Small intestine (tissue), 7 donors: ENCODE results near the gene PPIF. TPM values are rescaled to one million over a fixed set of nuclear protein-coding genes. Genes with fewer than 3 reads are reported as not detected.

Source experiments
- DNase-seq, 2 donors: peaks; one replicate each; pipeline versions ENCODE4 v3.0.0 to v3.0.0-alpha.2; 2013
- FAIRE-seq: peaks from 2 replicates; lab custom pipeline; 2012; peaks lifted over from hg19 to GRCh38; lab: Jason Lieb, UNC
- H3K27ac ChIP-seq, 3 donors: one replicate each; pipeline ENCODE4 v1.5.1; 2013; ENCODE audit warnings: low read length in 2 of 3, mild to moderate bottlenecking in 2 of 3, control low read depth in 1 of 3, inconsistent platforms in 1 of 3, low read depth in 1 of 3, moderate library complexity in 1 of 3
- H3K27me3 ChIP-seq, 3 donors: one replicate each; pipeline ENCODE4 v1.6.1; 2013; ENCODE audit warnings: low read length in 3 of 3, inconsistent platforms in 1 of 3; ENCODE audit not compliant: control insufficient read depth in 3 of 3, insufficient read depth in 3 of 3
- H3K36me3 ChIP-seq, 3 donors: one replicate each; pipeline ENCODE4 v1.6.1; 2013; ENCODE audit warnings: low read length in 3 of 3, inconsistent platforms in 1 of 3, low read depth in 1 of 3, mild to moderate bottlenecking in 1 of 3, moderate library complexity in 1 of 3; ENCODE audit not compliant: control insufficient read depth in 3 of 3, insufficient read depth in 2 of 3
- H3K4me1 ChIP-seq, 3 donors: one replicate each; pipeline ENCODE4 v1.6.1; 2013; ENCODE audit warnings: low read length in 2 of 3, inconsistent platforms in 1 of 3, low read depth in 1 of 3, mild to moderate bottlenecking in 1 of 3, moderate library complexity in 1 of 3; ENCODE audit not compliant: control insufficient read depth in 3 of 3, insufficient read depth in 2 of 3
- H3K4me3 ChIP-seq, 3 donors: one replicate each; pipeline ENCODE4 v1.5.1; 2013; ENCODE audit warnings: low read length in 3 of 3, control low read depth in 1 of 3, inconsistent platforms in 1 of 3, low read depth in 1 of 3, mild to moderate bottlenecking in 1 of 3, moderate library complexity in 1 of 3
- H3K9me3 ChIP-seq, 2 donors: one replicate each; pipeline ENCODE4 v1.6.1; 2013; ENCODE audit warnings: low read depth in 1 of 2, low read length in 1 of 2; ENCODE audit not compliant: control insufficient read depth in 2 of 2, insufficient read depth in 1 of 2
- WGBS, 3 donors: extraction: QIAGEN DNeasy Blood & Tissue Kit; methylation state at CpG; one replicate each; pipeline ENCODE4 v1.1.7; 2013; 5-methylcytosine and 5-hydroxymethylcytosine counted together
- polyA plus RNA-seq, 4 donors: library from polyadenylated mRNA; stranded (reverse) in 3 of 4; unstranded in 1 of 4; fragments of 200-250 nt in 3 of 4; fragments of 120-200 nt in 1 of 4; gene quantifications; one replicate each; pipeline versions ENCODE4 v1.2.1 to v1.2.3, GENCODE V29; 2013
- donor health status: healthy with polysubstance abuse.
- donor health status: control.
- donor health status: control.
- donor health status: Bipolar disorder and iron deficiency.
- donor health status: healthy.

Gene PPIF
- polyA plus RNA-seq, 4 donors = 35.3 to 75.5 (median 57.1) TPM

DNA sequence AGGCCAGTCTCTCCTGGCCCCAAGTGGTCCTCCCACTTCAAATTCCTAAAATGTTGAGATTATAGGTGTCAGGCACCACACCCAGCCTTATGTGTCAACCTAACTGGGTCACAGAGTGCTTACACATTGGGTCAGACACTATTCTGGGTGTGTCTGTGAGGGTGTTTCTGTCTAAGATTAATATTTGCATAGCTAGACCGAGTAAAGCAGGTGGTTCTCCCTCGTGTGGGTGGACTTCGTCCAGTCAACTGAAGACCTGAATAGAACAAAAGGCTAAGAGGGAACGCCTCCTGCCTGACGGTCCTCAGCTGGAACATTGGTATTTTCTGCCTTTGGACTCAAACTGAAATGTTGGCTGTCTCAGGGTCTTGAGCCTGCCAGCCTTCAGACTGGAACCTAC is 11.5 kb downstream of the PPIF start:
- peak; percentile 89 to 92 for DNase-seq
- Histone ChIP-seq H3K27me3 (no peaks in the 10 kb centered on the region), H3K9me3 (peaks cover 0 to 7% of the 10 kb centered on the region in 2 donors), H3K27ac (peak overlapping the region in 2 of 3 donors; percentile 61 to 74), H3K4me1 (peaks cover 0 to 13% (median 0%) of the 10 kb centered on the region in 3 donors), H3K36me3 (peaks cover 4 to 34% (median 4%) of the 10 kb centered on the region in 3 donors), H3K4me3 (no peak overlapping the region)
- 14 to 48% (median 22%) methylated on average over 5 of the region's 5 CpGs for WGBS, 3 donors
- FAIRE-seq = no peak

DNA sequence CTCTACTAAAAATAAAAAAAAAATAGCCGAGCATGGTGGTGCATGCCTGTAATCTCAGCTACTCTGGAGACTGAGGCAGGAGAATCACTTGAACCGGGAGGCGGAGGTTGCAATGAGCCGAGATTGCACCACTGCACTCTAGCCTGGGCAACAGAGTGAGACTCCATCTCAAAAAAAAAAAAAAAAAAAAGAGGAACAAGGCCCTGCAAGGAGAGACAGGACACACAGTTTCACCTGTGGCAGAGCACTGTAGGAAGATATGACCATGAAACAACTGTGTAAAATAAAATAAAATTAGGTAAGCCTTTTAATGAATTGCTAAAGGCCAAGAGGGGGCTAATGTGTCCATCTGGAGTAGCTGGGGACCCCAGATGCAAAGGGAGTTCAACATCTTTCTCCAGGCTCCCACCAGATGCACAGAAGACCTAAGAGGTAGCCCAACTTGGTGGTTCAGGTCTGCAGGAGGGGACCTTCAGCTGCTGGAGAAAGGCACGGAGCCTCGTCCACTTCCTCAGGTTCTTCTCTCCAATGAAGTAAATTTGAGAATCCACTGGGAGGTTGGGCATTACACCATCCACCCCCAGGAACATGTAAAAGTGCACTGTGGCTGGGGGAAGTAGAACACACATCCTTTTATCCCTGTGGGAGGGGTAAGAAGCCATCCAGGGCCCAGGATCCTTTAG is 12.7 kb downstream of the PPIF start:
- Histone ChIP-seq H3K9me3 (peaks cover 0 to 4% of the 10 kb centered on the region in 2 donors), H3K27me3 (no peaks in the 10 kb centered on the region), H3K36me3 (peaks cover 0 to 23% (median 3%) of the 10 kb centered on the region in 3 donors), H3K4me3 (no peak overlapping the region), H3K4me1 (peaks cover 0 to 13% (median 0%) of the 10 kb centered on the region in 3 donors), H3K27ac (no peak overlapping the region)
- FAIRE-seq (no peak), DNase-seq (no peak)
- 88 to 94% (median 94%) methylated on average over 6 of the region's 6 CpGs for WGBS, 3 donors

DNA sequence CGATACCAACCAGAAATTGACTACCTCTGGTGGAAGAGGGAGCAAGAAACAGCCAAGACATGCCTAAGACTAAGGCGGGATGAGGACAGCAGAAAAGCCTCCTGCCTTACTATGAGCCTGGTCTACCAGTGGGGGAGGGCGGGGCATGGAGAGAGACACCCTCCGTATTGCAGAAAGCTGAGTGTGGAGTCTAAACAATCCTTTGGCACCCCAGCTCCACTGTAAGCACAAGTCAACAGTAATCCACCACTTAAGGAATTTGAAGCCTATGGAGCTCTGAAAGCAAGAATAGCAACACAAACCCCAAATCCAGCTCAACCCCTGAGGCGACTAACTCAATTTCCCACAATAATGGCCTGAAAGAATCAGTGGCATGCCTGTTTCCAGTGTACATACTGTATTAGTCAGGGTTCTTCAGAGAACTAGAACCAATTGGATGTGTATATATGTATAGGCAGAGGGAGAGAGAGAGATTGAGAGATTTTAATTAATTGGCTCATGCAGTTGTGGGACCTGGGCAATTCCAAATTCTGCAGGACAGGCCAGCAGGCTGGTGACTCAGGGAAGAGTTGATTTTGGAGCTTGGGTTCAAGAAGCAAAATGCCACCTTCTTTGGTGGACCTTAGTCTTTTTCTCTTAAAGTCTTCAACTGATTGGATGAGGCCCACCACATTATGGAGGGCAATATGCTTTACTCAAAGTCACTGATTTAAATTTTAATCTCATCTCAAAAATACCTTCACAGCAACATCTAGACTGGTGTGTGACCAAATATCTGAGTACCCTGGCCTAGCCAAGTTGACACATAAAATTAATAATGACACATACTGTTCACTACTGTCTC is 13.5 kb downstream of the PPIF start:
- Histone ChIP-seq H3K27ac (no peak overlapping the region), H3K4me1 (peaks cover 0 to 13% (median 0%) of the 10 kb centered on the region in 3 donors), H3K9me3 (no peaks in the 10 kb centered on the region), H3K4me3 (no peak overlapping the region), H3K36me3 (peaks cover 0 to 15% (median 3%) of the 10 kb centered on the region in 3 donors), H3K27me3 (no peaks in the 10 kb centered on the region)
- FAIRE-seq = no peak
- DNase-seq = no peak
- 87 to 98% (median 95%) methylated on average over 5 of the region's 5 CpGs for WGBS, 3 donors

DNA sequence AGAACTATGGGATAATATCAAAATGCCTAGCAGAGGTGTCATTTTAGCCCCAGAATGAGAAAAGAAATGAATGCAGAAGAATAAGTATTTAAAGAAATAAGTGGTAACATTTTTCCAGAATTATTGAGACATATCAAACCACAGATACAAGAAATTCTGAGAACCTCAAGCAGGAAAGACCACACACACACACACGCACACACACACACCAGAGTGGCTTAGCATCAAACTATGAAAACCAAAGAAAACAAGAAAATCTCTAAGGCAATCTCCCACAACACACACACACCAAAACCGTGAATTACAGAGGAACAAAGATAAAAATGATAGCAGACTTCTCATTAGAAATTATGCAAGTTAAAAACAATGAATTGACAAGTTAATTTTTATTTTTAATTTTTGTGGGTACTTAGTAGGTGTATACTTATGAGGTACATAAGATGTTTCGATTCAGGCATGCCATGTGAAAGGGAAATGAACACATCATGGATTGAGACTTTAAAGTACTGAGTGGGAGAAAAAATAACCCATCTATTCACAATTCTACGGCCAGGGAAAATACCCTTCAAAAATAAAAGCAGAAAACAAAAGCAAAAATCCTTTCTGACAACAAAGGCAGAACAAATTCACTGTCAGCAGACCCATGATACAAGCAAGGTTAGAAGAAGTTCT is 14.6 kb downstream of the PPIF start:
- Histone ChIP-seq H3K36me3 (peaks cover 0 to 9% (median 3%) of the 10 kb centered on the region in 3 donors), H3K27me3 (no peaks in the 10 kb centered on the region), H3K9me3 (no peaks in the 10 kb centered on the region), H3K4me3 (no peak overlapping the region), H3K4me1 (peaks cover 0 to 13% (median 0%) of the 10 kb centered on the region in 3 donors), H3K27ac (no peak overlapping the region)
- DNase-seq = no peak
- WGBS, 3 donors = 69 to 78% (median 75%) methylated on average over 4 of the region's 4 CpGs
- no peak for FAIRE-seq

DNA sequence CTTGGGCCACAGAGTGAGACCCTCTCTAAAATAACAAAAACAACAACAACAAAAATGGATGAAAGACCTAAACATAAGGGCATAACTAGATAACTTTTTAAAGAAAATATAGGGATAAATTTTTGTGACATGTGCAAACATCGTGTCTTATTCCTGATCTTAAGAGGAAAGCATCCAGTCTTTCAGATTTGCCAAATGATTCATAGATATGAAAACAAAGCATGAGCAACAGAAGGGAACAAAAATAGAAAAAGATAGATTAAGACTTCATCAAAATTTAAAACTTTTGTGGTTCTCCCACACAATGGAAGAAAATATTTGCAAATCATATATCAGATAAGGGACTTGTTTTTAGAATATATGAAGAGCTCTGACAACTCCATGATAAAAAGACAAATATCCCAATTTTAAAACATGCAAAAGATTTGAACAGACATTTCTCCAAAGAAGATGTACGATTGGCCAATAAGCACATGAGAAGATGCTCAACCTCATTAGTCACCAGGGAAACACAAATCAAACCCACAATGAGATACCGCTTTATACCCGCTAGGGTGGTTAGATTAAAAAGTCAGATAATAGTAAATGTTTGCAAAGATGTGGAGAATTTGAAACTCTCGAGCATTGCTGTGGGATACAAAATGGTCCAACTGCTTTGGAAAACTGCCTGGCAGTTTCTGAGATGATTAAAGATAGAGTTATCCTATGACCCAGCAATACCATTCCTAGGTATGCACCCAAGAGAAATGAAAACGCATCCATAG is 20.3 kb downstream of the PPIF start:
- DNase-seq (no peak), FAIRE-seq (no peak)
- no peaks in the 10 kb centered on the region for H3K27me3 ChIP-seq
- peaks cover 0 to 4% (median 0%) of the 10 kb centered on the region in 3 donors for H3K4me1 ChIP-seq
- H3K4me3 ChIP-seq = no peak overlapping the region
- no peak overlapping the region for H3K27ac ChIP-seq
- no peaks in the 10 kb centered on the region for H3K36me3 ChIP-seq
- peaks cover 0 to 2% of the 10 kb centered on the region in 2 donors for H3K9me3 ChIP-seq
- 78 to 83% (median 83%) methylated on average over 6 of the region's 6 CpGs for WGBS, 3 donors

DNA sequence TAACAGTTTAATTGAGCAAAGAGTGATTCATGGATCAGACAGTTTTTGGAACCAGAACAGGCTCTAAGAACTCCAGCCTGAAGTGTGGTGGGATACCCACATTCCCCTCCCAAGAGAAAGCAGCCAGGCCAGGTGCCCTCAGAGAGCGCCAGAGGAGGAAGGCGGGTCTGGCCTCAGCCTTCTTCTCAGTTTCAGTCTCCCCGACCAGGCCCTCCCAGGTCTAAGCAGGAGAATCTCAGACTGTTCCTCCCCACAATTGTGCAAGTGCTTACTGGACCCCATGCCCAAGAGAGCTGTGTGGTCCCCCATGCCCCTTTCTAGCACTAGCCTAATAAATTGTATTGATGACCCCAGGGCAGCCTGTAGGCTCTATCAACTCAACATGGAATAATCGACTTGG is 25.6 kb downstream of the PPIF start:
- Histone ChIP-seq H3K27ac (no peak overlapping the region), H3K36me3 (no peaks in the 10 kb centered on the region), H3K4me1 (peaks cover 0 to 20% (median 0%) of the 10 kb centered on the region in 3 donors), H3K4me3 (no peak overlapping the region), H3K9me3 (peaks cover 0 to 2% of the 10 kb centered on the region in 2 donors), H3K27me3 (no peaks in the 10 kb centered on the region)
- WGBS, 3 donors = 63 to 71% (median 69%) methylated on average over 4 of the region's 4 CpGs
- DNase-seq (no peak), FAIRE-seq (no peak)

DNA sequence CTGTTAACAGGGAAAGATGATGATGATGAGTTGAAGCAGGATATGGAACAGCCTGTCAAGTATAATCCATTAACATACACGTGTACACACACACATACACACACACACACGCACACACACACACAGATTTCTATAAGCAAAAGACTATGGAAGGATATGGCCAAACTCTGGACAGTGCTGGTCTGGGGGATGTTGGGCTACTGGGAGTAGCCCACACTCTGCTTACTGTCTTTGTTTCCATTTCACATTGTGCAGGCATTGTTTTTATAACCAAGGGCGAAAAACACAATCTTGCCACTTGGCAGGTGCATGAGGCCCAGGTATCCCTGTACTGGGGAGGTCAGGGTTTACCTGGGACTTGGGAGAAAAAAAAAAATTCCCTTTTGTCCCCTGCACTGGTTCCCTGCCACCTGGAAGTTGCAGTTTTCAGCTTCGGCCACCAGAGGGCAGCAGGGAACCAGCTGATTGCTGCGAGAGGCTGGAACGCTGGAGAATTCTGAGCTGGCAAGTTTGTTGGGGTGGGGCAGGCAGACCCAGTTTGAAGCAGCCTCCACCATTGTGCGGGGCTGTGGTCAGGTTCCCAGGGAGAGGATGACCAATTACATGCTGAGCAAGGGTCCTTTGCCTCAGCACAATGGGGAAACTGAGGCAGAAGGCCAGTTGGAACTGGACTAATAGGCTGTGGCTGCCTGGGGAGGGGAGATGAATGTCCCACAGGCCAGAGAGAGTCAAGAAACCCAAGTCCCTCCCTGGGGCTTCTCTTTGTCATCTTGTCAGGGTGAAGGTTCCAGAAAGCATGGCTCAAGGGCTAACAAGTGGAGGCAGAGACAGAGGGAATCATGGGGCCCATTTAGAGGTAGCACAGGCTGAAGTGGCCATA is 27.3 kb downstream of the PPIF start:
- Histone ChIP-seq H3K36me3 (no peaks in the 10 kb centered on the region), H3K4me3 (no peak overlapping the region), H3K27me3 (no peaks in the 10 kb centered on the region), H3K27ac (no peak overlapping the region), H3K9me3 (peaks cover 0 to 2% of the 10 kb centered on the region in 2 donors), H3K4me1 (peaks cover 0 to 22% (median 0%) of the 10 kb centered on the region in 3 donors)
- WGBS, 3 donors = 3 to 10% (median 8%) methylated on average over 7 of the region's 7 CpGs
- DNase-seq (peak; percentile 79 to 92), FAIRE-seq (no peak)
